Lower lobe of right lung (tissue), 2 donors: ENCODE data around the gene SLC25A42. TPM values are rescaled to one million over a fixed set of nuclear protein-coding genes. Genes with fewer than 3 reads are reported as not detected.
"Not testable (repeated sequence)": the region's sequence is repeated elsewhere in the genome, so short reads cannot be mapped to it uniquely, and the experiment has no call there.

Source experiments
- ATAC-seq, 2 donors: fragments of 200-7000 bp; cut with Tn5 transposase; one replicate each; pipeline ENCODE4 v1.9.1; 2020 to 2022; ENCODE audit warnings: mild to moderate bottlenecking in 2 of 2, moderate library complexity in 2 of 2
- DNase-seq: peaks from one replicate; pipeline ENCODE4 v3.0.0-alpha.2; 2020
- H3K27ac ChIP-seq: fragments of 200-600 bp; one replicate; pipeline ENCODE4 v1.8.0; 2022
- H3K27me3 ChIP-seq: fragments of 200-600 bp; one replicate; pipeline ENCODE4 v1.8.0; 2022; ENCODE audit warnings: low read depth
- H3K36me3 ChIP-seq: fragments of 200-600 bp; one replicate; pipeline ENCODE4 v1.8.0; 2022; ENCODE audit warnings: mild to moderate bottlenecking
- H3K4me1 ChIP-seq: fragments of 200-600 bp; one replicate; pipeline ENCODE4 v1.8.0; 2022
- H3K4me3 ChIP-seq: fragments of 200-600 bp; one replicate; pipeline ENCODE4 v1.8.0; 2022; ENCODE audit warnings: mild to moderate bottlenecking
- H3K9me3 ChIP-seq: fragments of 200-600 bp; one replicate; pipeline ENCODE4 v1.8.0; 2022
- intact Hi-C: fragments of 100-400 bp; cut with DNase I; formaldehyde crosslinking; loops from one replicate; pipeline ENCODE4 v1.11.0; 2022
- total RNA-seq: library from RNA; stranded (reverse); fragmentation: NEBNext Ultra II Directional; extraction: Animal tissue kit (Norgen Biotek cat#: 25700); gene quantifications from one replicate; pipeline ENCODE4 v1.2.1, GENCODE V29; 2021
- TF ChIP-seq, protein P1 (sequence below): fragments of 200-600 bp; IDR thresholded peaks from one replicate; pipeline ENCODE4 v1.8.0; 2022; ENCODE audit warnings: antibody characterized with exemption, mild to moderate bottlenecking
- donor health status: DM: no; HTN: yes; CAD: no; lungs with severe emphysema.

SLC25A42 gene
- total RNA-seq, 1 donor from 2014 or later, result 16.3 TPM

DNA sequence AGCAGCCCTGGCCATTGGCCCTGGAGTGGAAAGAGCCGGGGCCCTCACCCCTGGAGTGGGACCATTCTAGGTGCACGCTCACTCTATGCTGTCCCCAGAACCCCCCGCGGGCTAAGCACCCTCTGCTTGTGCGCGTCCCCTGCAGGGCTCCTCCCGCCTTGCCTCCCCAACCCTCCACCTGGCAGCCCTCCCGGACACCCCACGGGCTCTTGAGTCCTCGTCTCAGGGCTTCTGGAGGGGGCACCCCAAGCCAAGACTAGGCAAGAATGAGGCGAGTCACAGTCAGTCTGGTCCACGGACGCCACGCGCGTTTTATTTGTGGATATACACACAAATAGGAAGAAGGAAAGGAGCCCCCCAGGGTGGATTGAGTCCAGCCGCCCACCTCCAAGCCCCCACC is 81.5 kb downstream of the SLC25A42 start:
- TF ChIP-seq, protein P1, sequence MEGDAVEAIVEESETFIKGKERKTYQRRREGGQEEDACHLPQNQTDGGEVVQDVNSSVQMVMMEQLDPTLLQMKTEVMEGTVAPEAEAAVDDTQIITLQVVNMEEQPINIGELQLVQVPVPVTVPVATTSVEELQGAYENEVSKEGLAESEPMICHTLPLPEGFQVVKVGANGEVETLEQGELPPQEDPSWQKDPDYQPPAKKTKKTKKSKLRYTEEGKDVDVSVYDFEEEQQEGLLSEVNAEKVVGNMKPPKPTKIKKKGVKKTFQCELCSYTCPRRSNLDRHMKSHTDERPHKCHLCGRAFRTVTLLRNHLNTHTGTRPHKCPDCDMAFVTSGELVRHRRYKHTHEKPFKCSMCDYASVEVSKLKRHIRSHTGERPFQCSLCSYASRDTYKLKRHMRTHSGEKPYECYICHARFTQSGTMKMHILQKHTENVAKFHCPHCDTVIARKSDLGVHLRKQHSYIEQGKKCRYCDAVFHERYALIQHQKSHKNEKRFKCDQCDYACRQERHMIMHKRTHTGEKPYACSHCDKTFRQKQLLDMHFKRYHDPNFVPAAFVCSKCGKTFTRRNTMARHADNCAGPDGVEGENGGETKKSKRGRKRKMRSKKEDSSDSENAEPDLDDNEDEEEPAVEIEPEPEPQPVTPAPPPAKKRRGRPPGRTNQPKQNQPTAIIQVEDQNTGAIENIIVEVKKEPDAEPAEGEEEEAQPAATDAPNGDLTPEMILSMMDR, result no peak
- no peak overlapping the region for H3K27ac ChIP-seq
- no peak overlapping the region for H3K4me3 ChIP-seq
- DNase-seq (no peak), ATAC-seq (peak in 1 of 2 donors; percentile 4)
- no peaks in the 10 kb centered on the region for H3K27me3 ChIP-seq
- H3K36me3 ChIP-seq, result peaks cover 33% of the 10 kb centered on the region
- H3K9me3 ChIP-seq, result no peaks in the 10 kb centered on the region
- intact Hi-C loops, result no loop called here
- no peaks in the 10 kb centered on the region for H3K4me1 ChIP-seq

DNA sequence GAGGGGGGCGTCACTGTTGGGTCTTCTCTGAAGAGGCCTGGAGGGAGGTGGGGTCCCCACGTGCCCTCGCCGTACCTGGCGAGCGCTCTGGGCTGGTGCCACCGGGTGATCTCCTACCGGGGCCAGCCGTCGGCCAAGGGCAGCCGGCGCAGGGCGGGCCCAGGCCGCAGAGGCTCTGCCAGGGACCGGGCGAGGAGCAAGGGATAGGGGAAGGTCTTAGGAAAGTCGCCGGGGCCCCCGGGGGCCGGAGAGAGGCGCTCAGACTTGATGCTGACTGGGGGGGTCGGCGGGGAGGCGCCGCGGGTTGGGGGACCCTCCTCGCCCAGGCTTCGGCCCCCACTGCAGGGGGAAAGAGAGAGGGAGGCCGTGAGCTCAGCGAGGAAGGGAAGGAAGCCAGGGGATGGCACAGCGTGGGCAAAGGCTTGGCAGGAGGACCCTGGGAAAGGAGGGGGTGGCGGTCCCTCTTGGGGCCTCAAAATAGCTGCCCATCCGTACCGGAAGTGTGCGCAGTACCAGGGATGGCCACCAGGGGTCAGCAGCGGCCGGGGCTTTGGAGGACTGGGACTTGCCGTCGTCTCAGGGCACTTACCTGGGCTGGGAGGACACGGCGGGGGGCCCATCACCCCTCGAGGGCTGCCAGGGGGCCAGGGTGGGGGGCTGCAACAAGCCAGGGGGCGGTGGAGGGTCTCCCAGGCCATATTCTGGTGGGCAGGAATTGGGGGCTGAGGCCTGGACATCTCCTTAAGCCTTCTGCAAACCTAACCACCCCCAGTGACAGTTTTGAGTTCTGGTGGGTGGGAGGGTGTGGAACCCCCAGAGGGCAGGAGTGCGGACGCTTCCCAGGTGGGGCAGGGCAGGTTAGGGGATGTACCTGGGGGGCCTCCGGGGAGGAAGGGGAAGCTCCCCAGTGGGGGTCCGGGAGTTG is 82.2 kb downstream of the SLC25A42 start:
- Histone ChIP-seq H3K36me3 (peaks cover 33% of the 10 kb centered on the region), H3K9me3 (no peaks in the 10 kb centered on the region), H3K4me3 (no peak overlapping the region), H3K4me1 (no peaks in the 10 kb centered on the region), H3K27me3 (no peaks in the 10 kb centered on the region), H3K27ac (no peak overlapping the region)
- ATAC-seq (peak; percentile 84 to 90), DNase-seq (peak; percentile 86)
- TF ChIP-seq, protein P1, result peak; percentile 85
- intact Hi-C loops, result no loop called here

DNA sequence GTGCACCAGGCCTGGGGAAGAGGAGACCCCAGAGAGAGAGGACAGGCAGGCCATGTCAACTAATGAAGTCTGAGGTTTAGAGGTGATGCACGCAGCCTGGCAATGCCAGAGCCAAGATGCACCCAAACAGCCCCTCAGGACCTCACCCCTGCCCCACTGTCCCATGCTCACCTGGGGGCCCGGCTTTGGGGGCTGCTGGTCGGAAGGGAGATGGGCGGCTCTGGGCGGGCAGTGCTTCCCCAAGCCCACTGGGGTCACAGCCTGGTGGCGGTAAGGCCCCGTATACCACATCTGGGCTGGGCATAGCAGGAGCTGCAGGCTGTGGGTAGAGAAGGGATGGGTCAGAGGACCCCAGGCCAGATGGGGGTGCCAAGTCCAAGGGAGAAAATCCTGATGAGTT is 83.1 kb downstream of the SLC25A42 start:
- H3K9me3 ChIP-seq, result no peaks in the 10 kb centered on the region
- H3K27me3 ChIP-seq, result no peaks in the 10 kb centered on the region
- intact Hi-C loops, result no loop called here
- no peak overlapping the region for H3K27ac ChIP-seq
- H3K36me3 ChIP-seq, result peaks cover 33% of the 10 kb centered on the region
- no peaks in the 10 kb centered on the region for H3K4me1 ChIP-seq
- no peak for ATAC-seq
- no peak for DNase-seq
- H3K4me3 ChIP-seq, result no peak overlapping the region
- TF ChIP-seq, protein P1, result no peak

DNA sequence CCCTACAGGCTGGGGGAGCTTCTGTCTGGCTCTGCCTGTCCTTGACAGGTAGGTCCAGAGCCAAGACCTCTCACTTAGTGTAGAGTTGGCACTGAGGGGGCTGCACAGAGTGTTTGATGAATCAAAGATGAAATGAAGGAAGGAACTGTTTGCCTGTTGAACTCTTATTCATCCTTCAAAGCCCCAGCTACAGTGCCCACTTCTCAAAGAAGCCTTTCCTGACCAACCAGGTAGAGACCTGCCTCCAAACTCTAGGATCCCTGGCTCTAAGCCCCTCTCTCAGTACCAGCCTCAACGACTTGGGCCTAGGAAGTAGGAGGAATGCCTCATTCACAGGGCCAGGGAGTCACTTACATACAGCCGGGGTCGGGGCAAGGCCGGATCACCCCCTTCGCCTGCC is 83.5 kb downstream of the SLC25A42 start:
- Histone ChIP-seq H3K27ac (no peak overlapping the region), H3K27me3 (no peaks in the 10 kb centered on the region), H3K4me1 (no peaks in the 10 kb centered on the region), H3K9me3 (no peaks in the 10 kb centered on the region), H3K36me3 (peaks cover 33% of the 10 kb centered on the region), H3K4me3 (no peak overlapping the region)
- DNase-seq, result no peak
- intact Hi-C loops, result no loop called here
- ATAC-seq, result no peak
- TF ChIP-seq, protein P1, result no peak

DNA sequence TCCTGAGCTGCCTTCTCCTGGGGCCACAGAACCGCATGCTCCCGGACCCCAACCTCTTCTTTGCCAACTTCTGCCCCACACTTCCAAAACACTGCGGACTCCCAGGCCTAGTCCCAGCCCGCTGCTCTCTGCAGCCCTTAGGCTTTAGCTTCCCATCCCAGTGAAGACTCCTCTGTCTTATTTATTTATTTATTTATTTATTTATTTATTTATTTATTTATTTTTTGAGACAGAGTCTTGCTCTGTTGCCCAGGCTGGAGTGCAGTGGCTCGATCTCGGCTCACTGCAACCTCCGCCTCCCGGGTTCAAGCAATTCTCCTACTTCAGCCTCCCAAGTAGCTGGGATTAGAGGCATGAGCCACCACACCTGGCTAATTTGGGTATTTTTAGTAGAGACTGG is 84.7 kb downstream of the SLC25A42 start:
- H3K4me1 ChIP-seq, H3K27ac ChIP-seq, intact Hi-C loops, H3K27me3 ChIP-seq, H3K9me3 ChIP-seq, H3K4me3 ChIP-seq, ATAC-seq, DNase-seq: not testable (repeated sequence)
- peaks cover 33% of the 10 kb centered on the region for H3K36me3 ChIP-seq

DNA sequence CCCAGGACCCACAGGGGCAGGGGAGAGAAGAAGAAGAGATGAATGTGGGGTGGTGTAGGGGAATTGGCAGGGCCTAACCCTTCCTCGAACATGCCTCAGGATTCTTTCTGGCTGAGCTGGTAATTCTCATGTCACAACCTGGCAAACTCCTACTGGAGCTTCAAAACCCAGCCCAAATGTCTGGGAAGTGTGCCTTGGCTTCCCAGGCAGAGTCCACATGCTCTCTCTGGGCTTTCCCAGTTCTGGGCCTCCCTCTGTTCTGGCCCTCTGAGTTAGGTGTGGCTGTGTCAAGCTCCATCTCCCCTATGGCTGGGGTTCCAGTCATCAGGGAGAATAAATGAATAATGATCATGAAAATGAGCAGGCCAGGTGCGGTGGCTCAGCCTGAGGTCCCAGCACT is 85.6 kb downstream of the SLC25A42 start:
- Histone ChIP-seq H3K36me3 (peaks cover 33% of the 10 kb centered on the region), H3K4me3 (no peak overlapping the region), H3K27ac (no peak overlapping the region), H3K27me3 (no peaks in the 10 kb centered on the region), H3K9me3 (no peaks in the 10 kb centered on the region), H3K4me1 (no peaks in the 10 kb centered on the region)
- intact Hi-C loops, result no loop called here
- DNase-seq (no peak), ATAC-seq (no peak)
- TF ChIP-seq, protein P1, result no peak
